ENCODE data around the gene RAPGEF2.

DNA sequence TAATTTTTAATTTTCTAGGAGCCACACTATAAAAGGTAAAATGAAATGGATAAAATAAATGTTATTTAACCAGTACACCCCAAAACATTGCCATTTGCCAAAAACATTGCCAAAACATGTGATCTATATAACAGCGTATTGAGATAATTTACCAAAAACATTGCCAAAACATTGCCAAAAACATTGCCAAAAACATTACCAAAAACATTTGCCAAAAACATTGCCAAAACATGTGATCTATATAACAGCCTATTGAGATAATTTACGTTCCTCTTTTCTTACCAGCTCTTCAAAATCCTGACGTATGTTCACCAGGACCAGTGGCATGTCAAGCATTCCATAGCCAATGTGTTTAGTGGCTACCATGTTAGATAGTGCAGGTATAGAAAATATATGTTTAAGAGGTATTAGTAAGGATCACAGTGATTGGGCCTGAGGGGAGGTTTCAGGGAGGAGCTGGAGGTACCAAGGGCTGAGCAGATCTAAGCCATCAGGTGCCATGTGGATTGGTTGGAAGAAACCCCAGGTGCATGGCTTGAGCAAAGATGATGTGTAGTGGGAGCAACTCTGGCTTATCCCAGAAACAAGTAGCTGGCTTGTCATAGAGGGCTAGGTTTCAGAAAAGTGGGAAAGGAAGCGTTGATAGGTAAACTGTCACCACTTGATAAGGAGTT is 42.6 kb downstream of the RAPGEF2 start:
- no peak for TF ChIP-seq POLR2A (IDR thresholded peaks at IDR 0.05)
- TF ChIP-seq, protein P1, sequence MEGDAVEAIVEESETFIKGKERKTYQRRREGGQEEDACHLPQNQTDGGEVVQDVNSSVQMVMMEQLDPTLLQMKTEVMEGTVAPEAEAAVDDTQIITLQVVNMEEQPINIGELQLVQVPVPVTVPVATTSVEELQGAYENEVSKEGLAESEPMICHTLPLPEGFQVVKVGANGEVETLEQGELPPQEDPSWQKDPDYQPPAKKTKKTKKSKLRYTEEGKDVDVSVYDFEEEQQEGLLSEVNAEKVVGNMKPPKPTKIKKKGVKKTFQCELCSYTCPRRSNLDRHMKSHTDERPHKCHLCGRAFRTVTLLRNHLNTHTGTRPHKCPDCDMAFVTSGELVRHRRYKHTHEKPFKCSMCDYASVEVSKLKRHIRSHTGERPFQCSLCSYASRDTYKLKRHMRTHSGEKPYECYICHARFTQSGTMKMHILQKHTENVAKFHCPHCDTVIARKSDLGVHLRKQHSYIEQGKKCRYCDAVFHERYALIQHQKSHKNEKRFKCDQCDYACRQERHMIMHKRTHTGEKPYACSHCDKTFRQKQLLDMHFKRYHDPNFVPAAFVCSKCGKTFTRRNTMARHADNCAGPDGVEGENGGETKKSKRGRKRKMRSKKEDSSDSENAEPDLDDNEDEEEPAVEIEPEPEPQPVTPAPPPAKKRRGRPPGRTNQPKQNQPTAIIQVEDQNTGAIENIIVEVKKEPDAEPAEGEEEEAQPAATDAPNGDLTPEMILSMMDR (IDR thresholded peaks at IDR 0.05) = no peak

All from testis (tissue), 2 donors.